ENCODE data around the gene TENT4A.

The TENT4A gene

DNA sequence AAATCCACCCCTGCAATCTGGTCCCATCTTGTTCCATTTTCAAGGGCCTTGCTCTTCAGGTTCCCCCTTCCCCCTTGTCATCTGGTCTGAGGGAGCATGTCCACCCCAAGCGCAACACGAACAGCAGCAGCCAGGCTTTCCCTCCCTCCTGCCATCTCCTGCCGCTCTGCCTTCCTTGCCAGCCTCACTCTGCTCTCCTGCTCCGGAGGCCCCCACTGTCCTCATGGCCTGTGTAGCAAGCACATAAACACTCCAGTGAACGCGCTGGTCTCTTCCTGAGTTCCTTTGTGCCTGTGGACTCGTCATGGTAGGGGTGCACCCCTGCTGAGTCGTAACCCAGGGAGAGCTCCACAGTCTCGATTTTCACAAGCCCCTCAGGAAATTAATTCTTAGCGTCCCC, 29.9 kb downstream of the TENT4A start:
- no peak for DNase-seq (ENCODE audit: low read depth, low spot score)
- no peak overlapping the region for H3K4me3 ChIP-seq (ENCODE audit: low read length)

DNA sequence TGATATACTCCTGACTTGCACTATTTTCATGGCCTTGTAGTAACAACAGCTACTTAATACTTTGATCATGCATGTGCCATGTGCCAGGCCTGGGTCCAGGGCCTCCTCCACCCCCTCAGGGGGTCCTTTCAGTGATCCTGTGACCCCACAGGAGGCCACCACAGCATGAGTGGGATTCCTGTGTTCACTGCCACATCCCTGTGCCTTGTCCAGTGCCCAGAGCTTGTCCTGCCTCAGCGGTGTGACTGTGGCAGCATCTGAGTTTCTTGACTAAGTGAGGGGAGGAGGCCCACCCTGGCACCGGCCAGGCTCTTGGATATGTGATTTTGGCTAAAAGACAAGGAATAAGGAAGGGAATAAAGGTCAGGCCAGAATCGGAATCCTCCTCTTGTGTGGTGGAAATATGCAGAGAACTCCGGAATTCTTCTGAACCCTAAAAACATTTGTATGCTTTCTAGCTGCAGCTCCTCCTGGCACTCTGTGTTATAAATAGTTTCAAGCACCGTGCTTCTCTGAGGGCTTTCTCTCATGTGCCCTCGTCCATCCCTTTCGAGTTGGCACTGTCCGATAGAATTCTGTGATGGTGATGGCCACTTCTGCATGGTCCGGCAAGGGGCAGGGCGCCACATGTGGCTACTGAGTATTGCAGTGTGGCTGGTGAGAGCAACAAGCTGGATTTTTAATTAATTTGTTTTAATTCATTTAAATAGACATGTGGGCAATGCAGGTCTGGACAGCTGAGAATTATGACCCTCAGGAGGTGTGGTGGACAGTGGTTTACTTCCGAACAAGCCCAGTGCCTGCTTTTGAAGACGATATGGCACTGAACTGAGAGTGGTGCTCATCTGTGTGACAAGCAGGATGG, 31.8 kb downstream of the TENT4A start:
- H3K4me3 ChIP-seq (ENCODE audit: low read length), result no peak overlapping the region
- DNase-seq (ENCODE audit: low read depth, low spot score), result no peak

- no peak overlapping the region for H3K4me3 ChIP-seq (ENCODE audit: low read length)
- peak; percentile 47 for DNase-seq (ENCODE audit: low read depth, low spot score)
Observed at GRCh38 chr5:6745706-6746222, 32.5 kb downstream of the TENT4A start.

DNA sequence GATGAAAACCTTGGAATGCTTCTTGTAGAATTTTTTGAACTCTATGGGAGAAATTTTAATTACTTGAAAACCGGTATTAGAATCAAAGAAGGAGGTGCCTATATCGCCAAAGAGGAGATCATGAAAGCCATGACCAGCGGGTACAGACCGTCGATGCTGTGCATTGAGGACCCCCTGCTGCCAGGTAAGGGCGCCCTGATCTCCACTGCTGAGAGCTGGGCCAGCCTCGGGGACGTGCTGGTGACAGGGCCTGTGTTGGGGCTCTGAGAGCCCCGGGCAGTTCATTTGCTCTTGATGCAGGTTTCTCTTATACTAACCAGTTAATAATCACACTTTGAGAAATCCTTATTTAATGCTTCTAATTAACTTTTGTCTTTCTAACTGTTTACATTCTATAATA, 33.0 kb downstream of the TENT4A start:
- no peak for DNase-seq (ENCODE audit: low read depth, low spot score)
- H3K4me3 ChIP-seq (ENCODE audit: low read length), result no peak overlapping the region

DNA sequence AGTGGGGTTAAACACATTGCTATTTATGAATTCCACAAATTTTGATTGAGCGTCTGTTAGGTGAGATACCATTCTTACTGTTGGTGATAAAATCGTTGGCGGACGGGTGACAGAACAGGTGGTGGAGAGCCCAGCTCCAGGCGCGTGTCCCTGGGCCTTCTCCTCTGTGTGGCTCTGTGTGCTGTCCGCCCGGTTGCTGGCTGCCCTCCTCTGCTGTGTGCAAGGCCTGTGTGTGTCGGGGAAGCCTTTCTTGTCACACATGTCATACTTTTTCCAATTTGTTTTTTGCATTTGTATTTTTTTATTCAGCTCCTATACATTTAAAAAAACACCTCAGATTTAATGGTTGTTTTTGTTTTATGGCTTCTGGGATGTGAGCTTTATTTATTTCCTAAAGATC, 33.9 kb downstream of the TENT4A start:
- H3K4me3 ChIP-seq (ENCODE audit: low read length), result no peak overlapping the region
- no peak for DNase-seq (ENCODE audit: low read depth, low spot score)

DNA sequence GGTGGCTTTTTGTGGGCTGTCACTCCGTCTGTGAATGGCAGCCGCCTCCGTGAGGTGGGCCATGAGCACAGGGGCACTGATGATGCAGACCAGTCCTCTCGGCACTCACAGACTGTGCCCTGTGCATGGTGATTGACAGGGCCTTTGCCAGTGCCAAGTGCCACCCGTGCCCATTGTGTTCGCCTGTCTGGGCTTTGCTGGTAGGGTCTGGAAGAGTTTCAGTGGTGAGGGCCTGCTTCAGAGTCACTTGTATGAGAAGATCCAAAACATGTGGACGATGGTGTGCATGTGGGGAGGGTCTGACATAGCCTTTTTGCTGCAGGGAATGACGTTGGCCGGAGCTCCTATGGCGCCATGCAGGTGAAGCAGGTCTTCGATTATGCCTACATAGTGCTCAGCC, 34.9 kb downstream of the TENT4A start:
- H3K4me3 ChIP-seq (ENCODE audit: low read length), result no peak overlapping the region
- DNase-seq (ENCODE audit: low read depth, low spot score), result no peak

GRCh38 chr5:6749026-6749716, 35.9 kb downstream of the TENT4A start:
- no peak for DNase-seq (ENCODE audit: low read depth, low spot score)
- H3K4me3 ChIP-seq (ENCODE audit: low read length), result no peak overlapping the region

- no peak overlapping the region for H3K4me3 ChIP-seq (ENCODE audit: low read length)
- DNase-seq (ENCODE audit: low read depth, low spot score), result no peak
Observed at GRCh38 chr5:6750142-6750840, 37.1 kb downstream of the TENT4A start.

- no peak overlapping the region for H3K4me3 ChIP-seq (ENCODE audit: low read length)
- no peak for DNase-seq (ENCODE audit: low read depth, low spot score)
Observed at GRCh38 chr5:6750951-6751685, 37.9 kb downstream of the TENT4A start.

GRCh38 chr5:6752236-6752635, 39.0 kb downstream of the TENT4A start:
- DNase-seq (ENCODE audit: low read depth, low spot score), result no peak
- H3K4me3 ChIP-seq (ENCODE audit: low read length), result no peak overlapping the region

DNA sequence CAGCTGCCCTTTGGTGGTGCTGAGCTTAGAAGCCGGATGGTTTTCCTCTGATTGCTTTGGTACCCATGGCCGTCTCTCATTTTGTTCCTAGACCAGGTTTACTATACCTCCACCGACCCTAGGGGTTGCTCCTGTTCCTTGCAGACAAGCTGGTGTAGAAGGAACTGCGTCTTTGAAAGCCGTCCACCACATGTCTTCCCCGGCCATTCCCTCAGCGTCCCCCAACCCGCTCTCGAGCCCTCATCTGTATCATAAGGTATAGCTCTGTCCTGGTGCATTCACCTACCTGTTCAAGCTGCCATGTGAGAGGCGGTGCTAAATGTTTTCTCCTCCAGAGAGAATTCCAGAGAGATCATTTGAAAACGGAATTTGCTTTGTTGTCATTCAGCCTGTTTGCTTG, 39.5 kb downstream of the TENT4A start:
- DNase-seq (ENCODE audit: low read depth, low spot score), result no peak
- H3K4me3 ChIP-seq (ENCODE audit: low read length), result no peak overlapping the region

DNA sequence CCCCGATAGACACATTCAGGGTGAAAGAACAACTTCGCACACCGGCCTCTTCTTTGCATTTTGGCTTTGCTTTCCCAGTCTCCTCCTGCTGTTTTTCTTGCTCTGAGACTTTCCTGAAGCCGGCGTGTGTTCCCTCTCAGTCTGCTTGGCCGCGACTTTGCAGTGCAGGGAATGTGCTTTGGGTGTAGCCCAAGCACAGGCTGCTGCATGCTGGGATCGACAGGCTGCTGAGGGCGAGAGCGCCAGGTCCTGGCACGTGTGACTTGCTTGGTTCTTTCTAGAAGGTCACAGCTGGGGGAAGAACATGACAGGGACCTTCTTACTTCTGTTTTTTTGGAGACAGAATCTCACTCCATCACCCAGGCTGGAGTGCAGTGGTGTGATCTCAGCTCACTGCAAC, 40.6 kb downstream of the TENT4A start:
- no peak for DNase-seq (ENCODE audit: low read depth, low spot score)
- no peak overlapping the region for H3K4me3 ChIP-seq (ENCODE audit: low read length)

DNA sequence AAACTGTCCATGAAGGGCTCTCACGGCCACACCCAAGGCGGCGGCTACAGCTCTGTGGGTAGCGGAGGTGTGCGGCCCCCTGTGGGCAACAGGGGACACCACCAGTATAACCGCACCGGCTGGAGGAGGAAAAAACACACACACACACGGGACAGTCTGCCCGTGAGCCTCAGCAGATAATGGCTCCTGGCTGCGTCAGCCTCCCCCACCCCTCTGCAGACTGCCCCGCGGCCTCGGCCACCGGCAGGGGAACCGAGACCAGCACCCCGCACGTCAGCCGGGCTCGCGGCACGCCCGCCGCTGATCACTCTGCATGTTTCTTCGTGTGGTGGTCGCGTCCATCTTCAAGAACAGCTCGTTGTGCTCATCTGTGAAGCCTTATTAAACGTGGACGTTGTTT, 41.5 kb downstream of the TENT4A start:
- no peak overlapping the region for H3K4me3 ChIP-seq (ENCODE audit: low read length)
- DNase-seq (ENCODE audit: low read depth, low spot score), result no peak

DNA sequence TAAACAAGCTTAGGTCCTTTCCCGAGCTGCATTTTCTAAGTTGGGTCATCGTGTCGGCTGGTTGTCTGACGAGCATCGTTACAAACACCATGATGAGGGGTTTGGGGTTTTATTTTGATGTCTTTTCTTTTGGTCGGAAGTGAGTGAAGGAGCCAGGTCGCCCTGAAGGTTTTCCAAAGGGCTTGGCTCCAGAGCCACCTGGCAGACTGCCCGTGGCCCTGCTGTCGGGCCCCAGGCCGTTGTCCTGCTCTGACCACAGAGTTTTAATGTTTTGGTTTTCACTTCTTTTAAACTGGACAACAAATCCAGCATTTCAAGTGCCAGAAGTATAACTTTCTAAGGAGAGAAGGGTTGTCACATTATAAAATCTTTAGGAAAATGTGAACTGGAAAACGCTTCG, 42.3 kb downstream of the TENT4A start:
- DNase-seq (ENCODE audit: low read depth, low spot score), result no peak
- no peak overlapping the region for H3K4me3 ChIP-seq (ENCODE audit: low read length)

DNA sequence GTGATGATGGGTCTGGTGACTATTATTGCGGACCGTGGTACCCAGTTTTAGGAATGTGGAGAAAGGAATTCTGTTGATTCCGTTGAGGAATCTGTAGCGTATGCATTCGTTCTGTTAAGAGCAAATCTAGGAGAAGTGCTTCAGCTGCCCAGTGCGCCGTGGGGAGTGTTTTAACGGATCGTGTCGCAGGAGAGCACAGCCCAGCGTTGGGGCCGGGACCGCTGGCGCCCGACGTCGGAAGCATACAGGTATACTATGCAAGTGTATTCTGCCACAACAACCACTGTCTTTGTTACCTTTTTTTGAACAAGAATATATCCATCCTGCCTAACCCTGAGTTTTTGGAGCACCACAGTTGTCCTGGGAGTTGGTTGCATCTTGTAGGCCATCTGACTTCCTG, 42.7 kb downstream of the TENT4A start:
- no peak overlapping the region for H3K4me3 ChIP-seq (ENCODE audit: low read length)
- DNase-seq (ENCODE audit: low read depth, low spot score), result no peak

GRCh38 chr5:6757414-6757969, 44.3 kb downstream of the TENT4A start:
- no peak for DNase-seq (ENCODE audit: low read depth, low spot score)
- H3K4me3 ChIP-seq (ENCODE audit: low read length), result no peak overlapping the region

- DNase-seq (ENCODE audit: low read depth, low spot score), result no peak
Observed at GRCh38 chr5:6758236-6758635, 45.0 kb downstream of the TENT4A start.

GRCh38 chr5:6758706-6759105, 45.5 kb downstream of the TENT4A start:
- DNase-seq (ENCODE audit: low read depth, low spot score), result no peak
- H3K4me3 ChIP-seq (ENCODE audit: low read length), result no peak overlapping the region

More at GRCh38 chr5:6758236-6758635, 45.0 kb downstream of the TENT4A start:
- H3K4me3 ChIP-seq (ENCODE audit: low read length), result no peak overlapping the region

- H3K4me3 ChIP-seq (ENCODE audit: low read length), result no peak overlapping the region
- no peak for DNase-seq (ENCODE audit: low read depth, low spot score)
Observed at GRCh38 chr5:6759401-6759800, 46.2 kb downstream of the TENT4A start.
